Kidney epithelial cell (primary cell): ENCODE data around the gene GIMAP1. TPM values are rescaled to one million over a fixed set of nuclear protein-coding genes. Genes with fewer than 3 reads are reported as not detected.

Experiments
- DNase-seq: peaks from one replicate; pipeline ENCODE4 v3.0.0-alpha.2; 2010; ENCODE audit warnings: low read depth
- H3K27me3 ChIP-seq: 2 replicates; pipeline ENCODE4 v1.6.0; 2011; ENCODE audit warnings: low read length; ENCODE audit not compliant: control insufficient read depth, insufficient read depth
- H3K36me3 ChIP-seq: 2 replicates; pipeline ENCODE4 v1.5.1; 2011; ENCODE audit warnings: low read length; ENCODE audit not compliant: control insufficient read depth, insufficient read depth
- H3K4me3 ChIP-seq: 2 replicates; pipeline ENCODE4 v1.5.1; 2011; ENCODE audit warnings: low read depth, mild to moderate bottlenecking, control low read depth, low read length
- total RNA-seq: library from RNA; depleted of rRNA; stranded (reverse); fragments of >200 nt; gene quantifications from 2 replicates; pipeline ENCODE4 v1.2.3, GENCODE V29; 2015
- TF ChIP-seq, protein P1 (sequence below): IDR thresholded peaks from 2 replicates; pipeline ENCODE4 v1.5.1; 2011; ENCODE audit warnings: mild to moderate bottlenecking, moderate library complexity, low read length, control low read depth, inconsistent platforms; ENCODE audit not compliant: insufficient read depth, poor library complexity, severe bottlenecking

The GIMAP1 gene
- total RNA-seq, 1 donor from 2014 or later: not detected

DNA sequence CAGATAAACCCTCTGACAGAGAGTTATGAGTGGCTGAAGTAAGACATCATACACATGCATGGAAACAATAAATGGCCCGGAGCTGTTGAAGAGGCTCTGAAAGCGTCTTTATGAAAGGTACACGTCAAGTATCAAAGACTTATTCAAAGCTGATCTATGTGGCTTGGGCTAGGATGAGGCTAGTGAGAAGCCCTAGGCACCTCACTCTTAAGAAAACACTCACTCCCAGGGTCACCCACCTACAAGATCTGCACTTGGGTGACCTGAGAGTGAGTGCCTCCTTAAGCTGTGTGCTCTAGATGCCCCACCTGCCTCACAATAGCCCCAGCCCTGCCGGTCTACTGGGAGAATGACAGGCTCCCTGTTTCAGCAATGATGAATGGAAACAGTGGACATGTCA is 1.1 kb upstream of the GIMAP1 start:
- Histone ChIP-seq H3K4me3 (no peak overlapping the region), H3K27me3 (no peaks in the 10 kb centered on the region), H3K36me3 (no peaks in the 10 kb centered on the region)
- TF ChIP-seq, protein P1, sequence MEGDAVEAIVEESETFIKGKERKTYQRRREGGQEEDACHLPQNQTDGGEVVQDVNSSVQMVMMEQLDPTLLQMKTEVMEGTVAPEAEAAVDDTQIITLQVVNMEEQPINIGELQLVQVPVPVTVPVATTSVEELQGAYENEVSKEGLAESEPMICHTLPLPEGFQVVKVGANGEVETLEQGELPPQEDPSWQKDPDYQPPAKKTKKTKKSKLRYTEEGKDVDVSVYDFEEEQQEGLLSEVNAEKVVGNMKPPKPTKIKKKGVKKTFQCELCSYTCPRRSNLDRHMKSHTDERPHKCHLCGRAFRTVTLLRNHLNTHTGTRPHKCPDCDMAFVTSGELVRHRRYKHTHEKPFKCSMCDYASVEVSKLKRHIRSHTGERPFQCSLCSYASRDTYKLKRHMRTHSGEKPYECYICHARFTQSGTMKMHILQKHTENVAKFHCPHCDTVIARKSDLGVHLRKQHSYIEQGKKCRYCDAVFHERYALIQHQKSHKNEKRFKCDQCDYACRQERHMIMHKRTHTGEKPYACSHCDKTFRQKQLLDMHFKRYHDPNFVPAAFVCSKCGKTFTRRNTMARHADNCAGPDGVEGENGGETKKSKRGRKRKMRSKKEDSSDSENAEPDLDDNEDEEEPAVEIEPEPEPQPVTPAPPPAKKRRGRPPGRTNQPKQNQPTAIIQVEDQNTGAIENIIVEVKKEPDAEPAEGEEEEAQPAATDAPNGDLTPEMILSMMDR: no peak
- DNase-seq: no peak

DNA sequence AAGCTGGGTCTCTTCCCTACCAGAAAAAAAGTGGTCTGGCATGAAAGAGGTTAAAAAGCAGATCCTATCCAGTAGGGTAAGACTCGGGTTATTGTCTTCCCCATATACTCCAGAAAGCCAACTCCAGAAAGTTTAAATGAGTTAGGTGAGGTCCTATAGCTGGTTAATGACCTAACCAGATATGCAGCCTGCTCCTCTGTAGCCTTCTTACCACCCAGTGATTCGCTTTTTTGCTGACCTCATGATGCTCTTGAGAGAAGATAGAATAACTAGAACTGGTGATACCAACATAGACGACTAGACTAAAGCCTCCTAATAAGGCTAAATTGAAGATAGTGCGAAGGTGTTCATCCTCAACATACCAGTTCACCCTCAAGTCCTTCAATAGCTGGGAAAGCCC is 675 bp upstream of the GIMAP1 start:
- TF ChIP-seq, protein P1: no peak
- no peak overlapping the region for H3K4me3 ChIP-seq
- no peak for DNase-seq
- H3K27me3 ChIP-seq: no peaks in the 10 kb centered on the region
- H3K36me3 ChIP-seq: no peaks in the 10 kb centered on the region

DNA sequence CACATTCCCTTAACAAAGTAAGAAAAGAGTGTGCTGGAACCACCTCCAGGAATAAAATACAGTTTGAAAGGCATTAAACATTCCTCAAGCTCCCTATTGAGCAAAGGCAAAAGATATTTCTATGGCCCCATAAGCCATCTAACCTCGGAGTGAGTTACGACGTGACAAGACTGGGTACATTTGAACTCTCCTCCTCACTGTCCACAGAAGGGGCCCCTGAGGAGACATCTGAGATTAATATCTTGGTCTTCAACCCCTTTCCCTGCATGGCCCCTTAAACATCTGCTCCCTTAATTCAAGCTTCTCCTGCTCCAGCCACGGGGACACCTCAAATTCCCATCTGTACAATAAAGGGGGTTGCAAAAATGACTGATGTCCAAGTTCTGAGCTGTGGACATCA is 526 bp downstream of the GIMAP1 start:
- no peak for DNase-seq
- Histone ChIP-seq H3K4me3 (no peak overlapping the region), H3K27me3 (no peaks in the 10 kb centered on the region), H3K36me3 (no peaks in the 10 kb centered on the region)
- TF ChIP-seq, protein P1: no peak

DNA sequence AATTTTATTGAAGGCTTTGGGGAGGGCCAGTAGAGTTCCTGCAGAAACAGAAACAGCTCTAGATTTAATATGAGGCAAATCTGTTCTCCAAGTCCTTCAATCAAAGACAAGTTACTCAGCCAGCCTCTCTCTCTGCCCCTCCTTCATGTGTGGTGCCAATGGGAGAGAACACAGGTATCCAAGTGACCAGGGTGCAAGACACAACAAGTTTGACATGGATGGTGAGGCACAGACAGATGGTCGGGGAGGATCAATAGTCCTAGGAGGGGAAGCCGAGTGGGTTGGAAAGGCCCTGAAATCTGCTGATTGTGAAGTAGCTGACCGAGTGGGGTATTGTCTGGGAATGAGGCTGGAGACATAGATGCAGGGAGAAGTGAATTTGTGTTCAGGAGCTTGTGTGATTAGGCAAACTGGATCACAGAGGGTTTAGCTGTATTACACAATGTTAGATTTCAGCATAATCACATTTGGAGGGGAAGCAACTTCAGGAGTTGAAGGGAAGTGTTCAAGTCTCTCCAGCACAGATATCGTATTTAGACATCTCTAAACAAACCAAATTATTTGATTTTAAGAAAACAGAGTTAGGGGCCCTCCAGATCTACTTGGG is 1.5 kb downstream of the GIMAP1 start:
- TF ChIP-seq, protein P1: no peak
- no peaks in the 10 kb centered on the region for H3K36me3 ChIP-seq
- no peak for DNase-seq
- no peak overlapping the region for H3K4me3 ChIP-seq
- no peaks in the 10 kb centered on the region for H3K27me3 ChIP-seq

DNA sequence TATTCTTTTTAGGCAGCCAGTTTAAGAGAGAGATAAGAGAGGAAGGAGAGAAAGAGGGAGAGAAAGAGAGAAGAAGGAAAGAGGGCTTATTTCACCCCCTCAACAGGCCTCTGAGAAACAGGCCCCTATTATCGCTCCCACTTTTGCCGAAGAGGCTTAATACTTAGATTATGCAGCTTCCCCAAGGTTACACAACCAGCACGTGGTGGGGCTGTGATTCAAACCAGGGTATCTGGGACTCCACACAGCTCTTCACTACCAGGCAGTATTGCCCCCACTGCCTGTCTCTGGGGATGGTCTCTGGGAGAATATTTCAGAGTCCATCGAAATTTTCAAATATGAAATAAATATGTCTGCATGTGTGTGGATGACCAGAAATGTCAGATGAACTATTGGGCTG is 3.0 kb downstream of the GIMAP1 start:
- Histone ChIP-seq H3K27me3 (no peaks in the 10 kb centered on the region), H3K4me3 (no peak overlapping the region), H3K36me3 (no peaks in the 10 kb centered on the region)
- DNase-seq: no peak
- TF ChIP-seq, protein P1: no peak
